ENCODE results near the gene CAPN13.

CAPN13 gene

GRCh38 chr2:30678410-30679137 lies 128.7 kb downstream of the CAPN13 start:
- DNase-seq: no peak

GRCh38 chr2:30677861-30678385 lies 129.3 kb downstream of the CAPN13 start:
- no peak for DNase-seq

GRCh38 chr2:30677231-30677630 lies 130.0 kb downstream of the CAPN13 start:
- no peak for DNase-seq

GRCh38 chr2:30675758-30676157 lies 131.5 kb downstream of the CAPN13 start:
- DNase-seq: no peak

- no peak for DNase-seq
These were observed 134.1 kb downstream of the CAPN13 start for GRCh38 chr2:30673127-30673526.
